Right atrium auricular region (tissue), 2 donors: Measurements from ENCODE around the gene ZNF423. TPM values are rescaled to one million over a fixed set of nuclear protein-coding genes. Genes with fewer than 3 reads are reported as not detected.

Experiments
- DNase-seq: peaks from one replicate; pipeline ENCODE4 v3.0.0-alpha.2; 2019; ENCODE audit warnings: low spot score
- H3K27ac ChIP-seq, 2 donors: fragments of 200-600 bp; sonication (generic); 1 replicate in 1 of 2; 2 replicates in 1 of 2; pipeline ENCODE4 v1.5.1; 2016 to 2019
- H3K27me3 ChIP-seq, 2 donors: fragments of 200-600 bp; sonication (generic); one replicate each; pipeline versions ENCODE4 v1.5.1 to v1.6.0; 2017 to 2019
- H3K36me3 ChIP-seq: fragments of 200-600 bp; sonication (generic); one replicate; pipeline ENCODE4 v1.5.1; 2016
- H3K4me1 ChIP-seq, 2 donors: fragments of 200-600 bp; sonication (generic); one replicate each; pipeline versions ENCODE4 v1.5.1 to v1.6.0; 2017 to 2019
- H3K4me3 ChIP-seq, 2 donors: fragments of 200-600 bp; sonication (generic); 1 replicate in 1 of 2; 2 replicates in 1 of 2; pipeline ENCODE4 v1.5.1; 2017 to 2019; ENCODE audit warnings: mild to moderate bottlenecking in 1 of 2, moderate library complexity in 1 of 2
- H3K9me3 ChIP-seq, 2 donors: fragments of 200-600 bp; sonication (generic); one replicate each; pipeline ENCODE4 v1.5.1; 2019
- total RNA-seq, 2 donors: library from RNA; depleted of rRNA; stranded (reverse); fragments of >200 nt; gene quantifications; one replicate each; pipeline ENCODE4 v1.1.0, GENCODE V29; 2016
- TF ChIP-seq, protein P1 (sequence below), 2 donors: fragments of 200-600 bp; sonication (generic); IDR thresholded peaks; one replicate each; pipeline ENCODE4 v1.5.1; 2019; ENCODE audit warnings: antibody characterized with exemption in 2 of 2

ZNF423 gene
- total RNA-seq, 2 donors from 2014 or later, result 8.5 to 10.7 TPM

DNA sequence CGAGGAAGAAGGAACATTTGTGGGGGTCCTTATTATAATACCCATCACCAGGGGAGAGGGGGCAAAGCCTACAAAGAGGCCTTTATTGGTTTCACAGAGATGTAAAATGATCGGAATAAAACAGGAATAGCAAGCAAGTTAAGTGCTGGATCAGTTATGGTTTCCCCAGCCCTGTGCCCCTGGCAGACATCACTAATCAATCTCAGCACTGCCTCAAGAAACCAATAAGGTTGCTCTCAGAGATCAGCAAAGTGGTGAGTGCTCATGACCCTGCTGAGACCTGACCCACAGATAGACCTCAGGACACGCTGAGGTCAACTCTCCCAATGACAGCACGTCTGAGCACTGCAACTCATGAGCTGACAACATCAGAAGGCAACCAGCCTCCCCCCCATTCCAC is 66.3 kb downstream of the ZNF423 start:
- Histone ChIP-seq H3K4me1 (peaks cover 0 to 9% of the 10 kb centered on the region in 2 donors), H3K27ac (peak overlapping the region in 1 of 2 donors; percentile 55), H3K27me3 (no peaks in the 10 kb centered on the region), H3K4me3 (no peak overlapping the region), H3K9me3 (no peaks in the 10 kb centered on the region), H3K36me3 (no peaks in the 10 kb centered on the region)
- DNase-seq, result no peak
- TF ChIP-seq, protein P1, sequence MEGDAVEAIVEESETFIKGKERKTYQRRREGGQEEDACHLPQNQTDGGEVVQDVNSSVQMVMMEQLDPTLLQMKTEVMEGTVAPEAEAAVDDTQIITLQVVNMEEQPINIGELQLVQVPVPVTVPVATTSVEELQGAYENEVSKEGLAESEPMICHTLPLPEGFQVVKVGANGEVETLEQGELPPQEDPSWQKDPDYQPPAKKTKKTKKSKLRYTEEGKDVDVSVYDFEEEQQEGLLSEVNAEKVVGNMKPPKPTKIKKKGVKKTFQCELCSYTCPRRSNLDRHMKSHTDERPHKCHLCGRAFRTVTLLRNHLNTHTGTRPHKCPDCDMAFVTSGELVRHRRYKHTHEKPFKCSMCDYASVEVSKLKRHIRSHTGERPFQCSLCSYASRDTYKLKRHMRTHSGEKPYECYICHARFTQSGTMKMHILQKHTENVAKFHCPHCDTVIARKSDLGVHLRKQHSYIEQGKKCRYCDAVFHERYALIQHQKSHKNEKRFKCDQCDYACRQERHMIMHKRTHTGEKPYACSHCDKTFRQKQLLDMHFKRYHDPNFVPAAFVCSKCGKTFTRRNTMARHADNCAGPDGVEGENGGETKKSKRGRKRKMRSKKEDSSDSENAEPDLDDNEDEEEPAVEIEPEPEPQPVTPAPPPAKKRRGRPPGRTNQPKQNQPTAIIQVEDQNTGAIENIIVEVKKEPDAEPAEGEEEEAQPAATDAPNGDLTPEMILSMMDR (IDR thresholded peaks at IDR 0.05), result no peak

DNA sequence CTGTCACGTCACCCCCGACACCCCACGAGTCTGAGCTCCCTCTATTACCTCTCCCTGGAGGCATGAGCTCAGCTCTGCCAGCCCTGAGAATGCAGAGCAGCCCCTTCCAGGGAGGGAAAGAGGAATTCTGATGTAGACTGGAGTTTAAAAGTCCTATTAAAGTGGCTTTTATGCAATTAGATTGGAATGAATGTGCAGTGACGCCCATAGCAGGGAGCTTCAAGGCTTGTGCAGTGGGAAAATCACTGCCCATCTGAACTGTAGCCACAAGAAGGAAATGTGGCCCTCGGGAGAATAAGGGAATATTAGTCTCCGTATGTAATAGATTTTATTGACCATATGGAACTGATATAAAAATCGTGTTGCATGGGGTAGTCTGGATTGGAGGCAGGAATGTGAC is 66.9 kb downstream of the ZNF423 start:
- no peaks in the 10 kb centered on the region for H3K27me3 ChIP-seq
- H3K4me1 ChIP-seq, result peaks cover 0 to 9% of the 10 kb centered on the region in 2 donors
- H3K27ac ChIP-seq, result peak overlapping the region; percentile 6 to 55
- no peaks in the 10 kb centered on the region for H3K9me3 ChIP-seq
- H3K36me3 ChIP-seq, result no peaks in the 10 kb centered on the region
- DNase-seq, result no peak
- TF ChIP-seq, protein P1 (IDR thresholded peaks at IDR 0.05), result no peak
- no peak overlapping the region for H3K4me3 ChIP-seq

DNA sequence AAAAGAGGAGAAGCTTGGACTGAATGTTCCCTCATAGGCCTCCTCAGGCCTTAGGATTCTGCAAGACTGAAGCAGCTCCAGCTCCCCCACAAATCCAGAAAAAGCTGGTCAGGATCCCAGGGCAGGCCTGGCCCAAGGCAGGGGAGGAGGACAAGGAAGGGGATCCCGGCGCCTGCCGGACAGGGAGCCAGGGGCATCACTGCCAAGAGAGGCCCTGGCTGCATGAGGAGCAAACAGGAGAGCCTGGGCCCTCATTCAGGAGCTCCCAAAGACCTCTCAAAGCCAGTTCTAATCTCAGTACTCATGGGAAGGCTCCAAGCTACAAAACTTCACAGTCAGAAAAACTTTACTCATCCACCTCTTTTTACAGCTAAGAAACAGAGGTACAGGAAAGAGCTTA is 67.3 kb downstream of the ZNF423 start:
- DNase-seq, result no peak
- H3K4me3 ChIP-seq, result no peak overlapping the region
- H3K4me1 ChIP-seq, result peaks cover 0 to 9% of the 10 kb centered on the region in 2 donors
- TF ChIP-seq, protein P1 (IDR thresholded peaks at IDR 0.05), result no peak
- peak overlapping the region; percentile 6 to 55 for H3K27ac ChIP-seq
- no peaks in the 10 kb centered on the region for H3K36me3 ChIP-seq
- no peaks in the 10 kb centered on the region for H3K27me3 ChIP-seq
- H3K9me3 ChIP-seq, result no peaks in the 10 kb centered on the region

DNA sequence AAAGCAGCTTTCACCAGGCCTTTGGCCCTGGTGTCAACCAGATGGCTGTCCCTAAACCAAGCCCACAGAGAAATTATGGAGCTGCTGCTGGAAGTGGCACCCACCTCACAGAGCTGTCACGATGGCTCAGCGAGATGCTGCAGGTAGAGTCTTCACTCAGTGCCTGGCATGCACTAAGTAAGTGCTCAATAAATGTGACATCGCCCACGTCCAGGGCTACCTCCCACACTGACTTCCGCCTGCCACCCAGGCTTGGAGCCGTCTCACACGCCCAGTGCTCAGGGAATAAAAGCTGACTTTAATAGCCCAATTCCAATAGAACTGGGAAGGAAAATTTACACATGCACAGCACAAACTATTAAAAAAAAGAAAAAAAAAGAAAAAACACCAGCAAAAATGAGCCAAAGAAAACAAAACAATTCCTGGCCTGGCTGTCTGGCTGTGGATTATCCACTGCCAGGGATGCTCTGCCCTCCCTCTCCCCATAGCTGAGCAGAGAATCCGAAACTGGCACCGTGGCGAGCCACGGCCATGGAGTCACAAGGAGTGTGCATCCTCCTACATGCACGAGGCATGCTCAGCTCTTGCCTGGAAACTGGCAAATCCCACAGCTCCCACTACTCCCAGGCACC is 68.9 kb downstream of the ZNF423 start:
- no peaks in the 10 kb centered on the region for H3K36me3 ChIP-seq
- H3K27me3 ChIP-seq, result no peaks in the 10 kb centered on the region
- TF ChIP-seq, protein P1 (IDR thresholded peaks at IDR 0.05), result no peak
- no peak overlapping the region for H3K27ac ChIP-seq
- DNase-seq, result no peak
- no peak overlapping the region for H3K4me3 ChIP-seq
- no peaks in the 10 kb centered on the region for H3K9me3 ChIP-seq
- peaks cover 0 to 9% of the 10 kb centered on the region in 2 donors for H3K4me1 ChIP-seq

DNA sequence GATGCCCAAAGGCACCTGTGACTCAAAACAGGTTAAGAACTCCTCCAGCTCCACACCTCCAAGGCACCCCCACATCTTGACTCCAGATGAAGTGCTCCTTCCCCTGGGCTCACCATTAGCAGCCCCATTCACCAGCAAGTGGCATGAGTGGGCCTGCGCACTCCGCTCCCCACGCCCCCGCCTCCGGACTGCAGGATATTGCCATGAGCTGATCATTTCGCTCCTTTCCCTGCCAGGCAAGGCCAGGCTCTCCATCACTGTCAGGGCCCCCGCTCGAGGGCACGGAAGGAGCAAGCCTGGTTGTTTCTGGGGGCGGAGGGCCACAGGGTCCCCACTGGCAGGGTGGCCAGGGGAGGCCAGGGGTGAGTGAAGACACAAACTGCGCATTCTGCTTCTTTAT is 69.9 kb downstream of the ZNF423 start:
- Histone ChIP-seq H3K27me3 (no peaks in the 10 kb centered on the region), H3K27ac (no peak overlapping the region), H3K9me3 (no peaks in the 10 kb centered on the region), H3K4me3 (no peak overlapping the region), H3K36me3 (no peaks in the 10 kb centered on the region), H3K4me1 (peaks cover 0 to 9% of the 10 kb centered on the region in 2 donors)
- DNase-seq, result no peak
- TF ChIP-seq, protein P1 (IDR thresholded peaks at IDR 0.05), result no peak

DNA sequence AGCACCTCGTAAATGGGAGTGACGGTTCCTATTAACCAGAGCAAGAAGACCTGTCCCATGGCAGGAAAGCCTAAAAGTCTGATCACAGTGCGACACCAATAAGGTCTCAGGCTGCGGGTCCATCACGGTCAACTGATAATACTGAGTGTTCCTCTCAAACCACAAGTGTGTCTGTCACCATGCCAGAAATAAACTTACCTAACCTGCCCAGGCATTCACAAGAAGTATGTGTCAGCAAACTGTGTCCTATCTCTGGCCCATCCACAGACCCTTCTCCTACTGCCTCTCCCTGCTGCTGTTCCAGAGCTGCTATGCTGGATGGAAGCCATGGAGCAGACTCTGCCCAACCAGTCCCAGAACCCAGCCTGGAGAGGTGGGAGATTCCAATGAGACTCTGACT is 73.5 kb downstream of the ZNF423 start:
- no peaks in the 10 kb centered on the region for H3K9me3 ChIP-seq
- H3K4me1 ChIP-seq, result no peaks in the 10 kb centered on the region
- no peak overlapping the region for H3K4me3 ChIP-seq

More for the DNA sequence above, 73.5 kb downstream of the ZNF423 start:
- TF ChIP-seq, protein P1 (IDR thresholded peaks at IDR 0.05), result no peak
- no peak for DNase-seq
- Histone ChIP-seq H3K27ac (no peak overlapping the region), H3K36me3 (no peaks in the 10 kb centered on the region), H3K27me3 (no peaks in the 10 kb centered on the region)
